ENCODE data around the gene AGRN. TPM values are rescaled to one million over a fixed set of nuclear protein-coding genes. Genes with fewer than 3 reads are reported as not detected.
"Not testable (repeated sequence)": the region's sequence is repeated elsewhere in the genome, so short reads cannot be mapped to it uniquely, and the experiment has no call there.

The AGRN gene
- total RNA-seq, 2 experiments from 2014 or later = 18.3 to 22.8 TPM

DNA sequence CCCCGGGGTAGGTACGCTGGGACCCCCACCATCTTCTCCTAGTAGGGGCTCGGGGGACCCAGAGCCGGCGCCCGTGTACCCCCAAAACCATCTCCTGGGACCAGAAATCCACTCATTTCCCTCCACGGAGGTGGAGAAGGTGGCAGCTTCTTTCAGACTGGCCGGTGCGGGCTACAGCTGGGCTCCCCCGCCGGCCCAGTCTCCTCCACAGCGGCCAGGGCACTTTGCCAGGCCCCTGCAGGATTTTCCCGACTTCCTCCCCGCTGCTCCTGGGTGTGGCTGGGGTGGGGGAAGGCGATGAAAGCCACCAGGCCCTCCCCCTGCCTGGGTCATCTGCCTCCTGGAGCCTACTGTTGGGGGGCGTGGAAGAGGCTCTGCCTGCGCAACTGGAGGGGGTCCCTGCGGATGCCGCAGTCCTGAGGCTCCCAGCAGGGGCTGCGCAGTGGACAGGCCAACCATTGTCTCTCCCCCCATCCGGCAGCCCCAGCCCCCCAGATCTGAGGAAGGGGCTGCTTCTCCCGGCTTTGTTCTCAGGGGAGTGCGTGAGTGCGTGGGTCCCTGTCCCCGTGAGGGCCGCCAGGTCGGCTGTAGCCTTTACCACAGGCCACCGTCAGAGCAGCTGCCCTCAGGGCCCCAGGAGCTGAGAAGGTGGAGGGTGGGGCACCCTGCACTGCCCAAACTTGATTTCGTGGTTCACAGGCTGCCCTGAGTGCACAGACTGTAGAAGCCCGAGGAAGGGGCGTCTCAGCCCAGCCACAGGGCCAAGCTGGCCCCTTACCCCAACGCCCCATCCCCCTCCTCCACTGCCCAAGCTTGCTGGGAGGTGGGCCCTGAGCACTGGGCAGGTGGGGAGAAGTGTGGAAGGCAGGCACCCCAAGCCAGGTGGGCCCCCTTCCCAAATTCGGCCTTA lies 1.3 kb downstream of the AGRN start:
- no peaks in the 10 kb centered on the region for H3K9me3 Mint-ChIP-seq
- H3K4me1 Mint-ChIP-seq = peaks cover 30% of the 10 kb centered on the region
- H3K36me3 Mint-ChIP-seq (ENCODE audit: low read depth) = peaks cover 16% of the 10 kb centered on the region
- peaks cover 16% of the 10 kb centered on the region for H3K27me3 Mint-ChIP-seq
- POLR2A ChIA-PET = interaction anchor here (2.4 kb wide), 1 partner anchor 8 kb away, joined by 9 read pairs; the partner anchor contains the start of gene ISG15
- H3K27ac Mint-ChIP-seq = no peak overlapping the region
- peak overlapping the region; percentile 46 for H3K4me3 Mint-ChIP-seq
- CTCF ChIA-PET = no interaction called here
- no peak for DNase-seq

GRCh38 chr1:1021920-1022259 lies 2.0 kb downstream of the AGRN start:
- ChIA-PET CTCF (interaction anchor here (0.8 kb wide), 1 partner anchor 42 kb away, joined by 4 read pairs; no protein-coding TSS in a partner anchor), POLR2A (interaction anchor here (2.4 kb wide), 1 partner anchor 9 kb away, joined by 9 read pairs; the partner anchor contains the start of gene ISG15)
- Mint-ChIP-seq H3K36me3 (ENCODE audit: low read depth) (peaks cover 10% of the 10 kb centered on the region), H3K4me1 (peaks cover 30% of the 10 kb centered on the region), H3K9me3 (no peaks in the 10 kb centered on the region), H3K4me3 (no peak overlapping the region), H3K27ac (no peak overlapping the region), H3K27me3 (peaks cover 16% of the 10 kb centered on the region)
- DNase-seq = no peak

- Mint-ChIP-seq H3K36me3 (ENCODE audit: low read depth) (peaks cover 4% of the 10 kb centered on the region), H3K27ac (no peak overlapping the region), H3K9me3 (no peaks in the 10 kb centered on the region), H3K4me1 (peaks cover 25% of the 10 kb centered on the region), H3K27me3 (peaks cover 16% of the 10 kb centered on the region), H3K4me3 (no peak overlapping the region)
- DNase-seq = no peak
- ChIA-PET CTCF (interaction anchor here (0.8 kb wide), 1 partner anchor 42 kb away, joined by 4 read pairs; no protein-coding TSS in a partner anchor), POLR2A (interaction anchor here (2.4 kb wide), 1 partner anchor 9 kb away, joined by 9 read pairs; the partner anchor contains the start of gene ISG15)
Observed at GRCh38 chr1:1022302-1023009, 2.5 kb downstream of the AGRN start.

- peaks cover 21% of the 10 kb centered on the region for H3K4me1 Mint-ChIP-seq
- ChIA-PET CTCF (interaction anchor here (1.0 kb wide), 1 partner anchor 90 kb away, joined by 3 read pairs; no protein-coding TSS in a partner anchor), POLR2A (interaction anchor here (2.4 kb wide), 1 partner anchor 11 kb away, joined by 9 read pairs; the partner anchor contains the start of gene ISG15)
Observed at GRCh38 chr1:1023700-1024099, 3.8 kb downstream of the AGRN start.

DNA sequence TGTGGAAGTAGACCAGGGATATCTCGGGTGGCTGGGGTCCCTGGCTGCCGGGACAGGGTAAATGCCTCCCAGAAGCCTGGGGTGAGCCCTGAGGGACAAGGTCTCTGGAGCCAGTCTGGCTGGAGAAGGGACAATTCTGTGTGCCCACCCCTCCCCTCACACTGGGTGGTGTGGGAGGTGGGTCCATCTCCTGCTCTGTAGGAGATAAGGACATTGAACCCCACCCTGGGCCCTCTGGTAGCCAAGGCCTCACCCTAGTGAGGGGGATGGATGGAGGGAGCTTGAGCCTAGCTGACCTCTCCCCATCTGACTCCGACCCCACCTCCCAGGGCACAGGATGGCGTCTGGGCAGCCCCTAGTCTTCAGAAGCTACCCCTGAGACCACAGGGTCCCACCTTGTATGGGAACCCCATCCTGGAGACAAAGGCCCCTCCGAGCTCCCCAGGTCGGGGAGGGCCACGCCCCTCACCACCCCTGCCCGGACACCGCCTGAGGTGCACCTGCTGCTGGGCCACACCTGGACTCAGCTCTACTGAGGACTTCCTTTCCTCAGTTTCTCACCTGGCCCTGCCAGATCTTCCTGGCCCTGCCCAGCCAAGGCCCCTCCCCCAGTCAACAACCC lies 4.3 kb downstream of the AGRN start:
- ChIA-PET CTCF (interaction anchor here (1.0 kb wide), 1 partner anchor 89 kb away, joined by 3 read pairs; no protein-coding TSS in a partner anchor), POLR2A (no interaction called here)
- Mint-ChIP-seq H3K27ac (no peak overlapping the region), H3K27me3 (peaks cover 16% of the 10 kb centered on the region), H3K36me3 (ENCODE audit: low read depth) (no peaks in the 10 kb centered on the region), H3K4me3 (no peak overlapping the region), H3K4me1 (peaks cover 18% of the 10 kb centered on the region), H3K9me3 (no peaks in the 10 kb centered on the region)
- DNase-seq = no peak

More at GRCh38 chr1:1023700-1024099, 3.8 kb downstream of the AGRN start:
- H3K27ac Mint-ChIP-seq = no peak overlapping the region
- H3K4me3 Mint-ChIP-seq = no peak overlapping the region
- no peak for DNase-seq
- H3K27me3 Mint-ChIP-seq = peaks cover 16% of the 10 kb centered on the region
- no peaks in the 10 kb centered on the region for H3K9me3 Mint-ChIP-seq
- no peaks in the 10 kb centered on the region for H3K36me3 Mint-ChIP-seq (ENCODE audit: low read depth)

GRCh38 chr1:1024771-1025699 lies 5.1 kb downstream of the AGRN start:
- no peak for DNase-seq
- POLR2A ChIA-PET = no interaction called here
- CTCF ChIA-PET = no interaction called here
- H3K4me3 Mint-ChIP-seq = no peak overlapping the region
- H3K9me3 Mint-ChIP-seq = no peaks in the 10 kb centered on the region
- no peak overlapping the region for H3K27ac Mint-ChIP-seq
- H3K27me3 Mint-ChIP-seq = peaks cover 16% of the 10 kb centered on the region
- peaks cover 18% of the 10 kb centered on the region for H3K4me1 Mint-ChIP-seq
- H3K36me3 Mint-ChIP-seq (ENCODE audit: low read depth) = no peaks in the 10 kb centered on the region

- no peaks in the 10 kb centered on the region for H3K9me3 Mint-ChIP-seq
- no peaks in the 10 kb centered on the region for H3K36me3 Mint-ChIP-seq (ENCODE audit: low read depth)
- ChIA-PET POLR2A (no interaction called here), CTCF (no interaction called here)
- H3K27me3 Mint-ChIP-seq = peaks cover 16% of the 10 kb centered on the region
- no peak overlapping the region for H3K27ac Mint-ChIP-seq
- H3K4me1 Mint-ChIP-seq = peaks cover 18% of the 10 kb centered on the region
- no peak for DNase-seq
- H3K4me3 Mint-ChIP-seq = no peak overlapping the region
Observed at GRCh38 chr1:1025730-1026129, 5.8 kb downstream of the AGRN start.

DNA sequence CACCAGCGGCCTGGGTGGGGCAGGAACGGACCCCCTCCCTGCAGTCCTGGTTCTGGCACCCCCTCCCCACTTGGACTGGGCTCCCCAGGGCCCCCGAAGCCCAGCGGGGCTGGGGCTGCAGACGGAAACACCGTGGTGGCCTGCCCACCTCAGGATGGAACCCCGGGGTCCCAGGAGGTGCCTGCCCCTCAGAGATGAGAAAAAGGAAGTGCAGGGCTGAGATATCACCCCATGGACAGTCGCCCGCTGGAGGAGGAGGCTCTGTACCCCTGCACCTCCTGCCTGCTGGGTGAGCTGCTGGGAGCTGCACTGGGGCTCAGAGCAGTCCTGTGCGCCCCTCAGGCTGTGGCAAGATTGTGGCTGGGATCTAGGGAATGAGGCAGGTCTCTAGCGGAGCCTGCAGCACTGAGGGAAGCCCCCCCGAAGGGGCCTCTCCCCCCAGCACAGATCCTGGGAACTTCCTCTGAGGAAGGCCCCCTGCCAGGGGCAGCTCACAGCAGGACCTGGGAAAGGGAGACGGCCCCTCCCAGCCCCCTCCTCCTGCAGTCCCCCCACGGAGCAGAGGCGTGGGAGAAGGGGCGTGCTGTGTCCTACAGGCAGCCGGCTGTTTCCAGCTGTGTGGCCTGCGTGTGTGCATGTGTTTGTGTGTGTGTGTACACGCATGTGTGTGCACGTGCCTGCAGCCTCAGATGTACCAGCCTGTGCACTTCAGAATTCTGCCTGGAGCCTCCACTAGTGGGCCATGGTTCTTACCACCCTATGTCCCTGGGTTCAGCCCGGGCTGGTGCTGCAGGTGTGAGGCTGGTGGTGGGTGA lies 6.9 kb downstream of the AGRN start:
- H3K4me1 Mint-ChIP-seq = peaks cover 16% of the 10 kb centered on the region
- no peak for DNase-seq
- no peaks in the 10 kb centered on the region for H3K9me3 Mint-ChIP-seq
- no peak overlapping the region for H3K27ac Mint-ChIP-seq
- no peaks in the 10 kb centered on the region for H3K36me3 Mint-ChIP-seq (ENCODE audit: low read depth)
- CTCF ChIA-PET = no interaction called here
- H3K27me3 Mint-ChIP-seq = peaks cover 9% of the 10 kb centered on the region
- no peak overlapping the region for H3K4me3 Mint-ChIP-seq
- POLR2A ChIA-PET = no interaction called here

GRCh38 chr1:1027791-1028190 lies 7.9 kb downstream of the AGRN start:
- no peak for DNase-seq
- ChIA-PET CTCF (no interaction called here), POLR2A (no interaction called here)

GRCh38 chr1:1030867-1031658 lies 11.1 kb downstream of the AGRN start:
- peaks cover 19% of the 10 kb centered on the region for H3K27me3 Mint-ChIP-seq
- H3K9me3 Mint-ChIP-seq; H3K4me1 Mint-ChIP-seq; H3K4me3 Mint-ChIP-seq; H3K27ac Mint-ChIP-seq; H3K36me3 Mint-ChIP-seq (ENCODE audit: low read depth); DNase-seq; POLR2A ChIA-PET: not testable (repeated sequence)
- CTCF ChIA-PET = interaction anchor here (0.8 to 1.0 kb wide), 3 partner anchors 10 to 29 kb away, joined by 3 read pairs; partner anchors contain the start of gene ISG15

More at GRCh38 chr1:1027791-1028190, 7.9 kb downstream of the AGRN start:
- Mint-ChIP-seq H3K4me1 (peaks cover 13% of the 10 kb centered on the region), H3K27ac (no peak overlapping the region), H3K9me3 (no peaks in the 10 kb centered on the region), H3K4me3 (no peak overlapping the region), H3K27me3 (peaks cover 7% of the 10 kb centered on the region), H3K36me3 (ENCODE audit: low read depth) (no peaks in the 10 kb centered on the region)
